ENCODE measurements around the gene TGFB2. TPM values are rescaled to one million over a fixed set of nuclear protein-coding genes. Genes with fewer than 3 reads are reported as not detected.

Gene TGFB2
- polyA plus RNA-seq, 1 donor, result 66.7 TPM

GRCh38 chr1:218332416-218332815, 12.7 kb upstream of the TGFB2 start:
- no peak for DNase-seq (ENCODE audit: low read depth)

- no peak for DNase-seq (ENCODE audit: low read depth)
Observed at GRCh38 chr1:218336328-218336727, 8.8 kb upstream of the TGFB2 start.

DNA sequence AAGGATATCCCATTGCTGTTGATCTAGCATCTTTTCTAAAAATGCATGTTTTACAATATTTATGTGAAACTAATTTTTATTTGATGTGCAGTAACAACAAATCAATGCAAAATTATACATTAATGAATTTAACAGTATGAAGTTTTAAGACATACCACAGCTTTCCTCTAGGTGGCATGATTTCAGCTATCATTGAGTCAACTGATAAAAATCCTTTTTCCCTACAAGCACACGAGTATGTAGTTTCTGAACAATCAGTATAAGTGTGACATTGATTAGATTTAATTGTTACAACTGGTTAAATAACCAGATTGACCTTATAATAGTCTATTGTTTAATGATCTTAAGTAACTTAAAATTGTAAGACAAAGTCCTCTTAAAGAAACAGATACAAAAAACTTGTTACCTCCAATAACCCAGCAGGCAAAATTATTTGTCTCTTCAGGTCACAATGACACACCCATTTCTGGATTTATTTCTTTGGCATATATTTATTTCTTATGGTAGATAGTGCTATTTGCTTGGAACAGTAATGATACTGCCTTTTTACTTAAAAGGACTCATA, 5.8 kb upstream of the TGFB2 start:
- DNase-seq (ENCODE audit: low read depth), result peak; percentile 40

GRCh38 chr1:218341325-218341724, 3.8 kb upstream of the TGFB2 start:
- no peak for DNase-seq (ENCODE audit: low read depth)

DNA sequence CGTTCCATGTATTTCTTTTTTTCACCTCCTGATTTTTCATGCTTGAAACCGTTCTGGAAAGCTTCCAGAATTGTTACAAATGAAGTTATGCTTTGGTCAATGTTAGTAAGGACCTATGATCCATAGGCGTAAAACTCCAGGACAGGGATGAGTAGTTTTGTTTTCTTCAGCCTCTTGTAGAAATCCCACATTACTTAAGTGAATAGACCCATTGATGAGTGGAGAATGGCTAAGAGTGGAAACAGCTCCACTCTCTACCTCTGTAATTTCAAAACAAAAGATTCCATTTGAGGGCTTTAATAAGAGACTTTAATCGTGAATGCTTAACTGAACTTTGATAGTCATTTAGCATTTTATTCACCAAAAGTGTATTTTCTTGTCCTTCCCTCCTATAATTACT, 3.0 kb upstream of the TGFB2 start:
- DNase-seq (ENCODE audit: low read depth), result no peak

DNA sequence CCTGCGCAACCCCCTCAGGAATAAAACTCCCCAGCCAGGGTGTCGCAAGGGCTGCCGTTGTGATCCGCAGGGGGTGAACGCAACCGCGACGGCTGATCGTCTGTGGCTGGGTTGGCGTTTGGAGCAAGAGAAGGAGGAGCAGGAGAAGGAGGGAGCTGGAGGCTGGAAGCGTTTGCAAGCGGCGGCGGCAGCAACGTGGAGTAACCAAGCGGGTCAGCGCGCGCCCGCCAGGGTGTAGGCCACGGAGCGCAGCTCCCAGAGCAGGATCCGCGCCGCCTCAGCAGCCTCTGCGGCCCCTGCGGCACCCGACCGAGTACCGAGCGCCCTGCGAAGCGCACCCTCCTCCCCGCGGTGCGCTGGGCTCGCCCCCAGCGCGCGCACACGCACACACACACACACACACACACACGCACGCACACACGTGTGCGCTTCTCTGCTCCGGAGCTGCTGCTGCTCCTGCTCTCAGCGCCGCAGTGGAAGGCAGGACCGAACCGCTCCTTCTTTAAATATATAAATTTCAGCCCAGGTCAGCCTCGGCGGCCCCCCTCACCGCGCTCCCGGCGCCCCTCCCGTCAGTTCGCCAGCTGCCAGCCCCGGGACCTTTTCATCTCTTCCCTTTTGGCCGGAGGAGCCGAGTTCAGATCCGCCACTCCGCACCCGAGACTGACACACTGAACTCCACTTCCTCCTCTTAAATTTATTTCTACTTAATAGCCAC, 696 bp downstream of the TGFB2 start:
- DNase-seq (ENCODE audit: low read depth), result no peak

DNA sequence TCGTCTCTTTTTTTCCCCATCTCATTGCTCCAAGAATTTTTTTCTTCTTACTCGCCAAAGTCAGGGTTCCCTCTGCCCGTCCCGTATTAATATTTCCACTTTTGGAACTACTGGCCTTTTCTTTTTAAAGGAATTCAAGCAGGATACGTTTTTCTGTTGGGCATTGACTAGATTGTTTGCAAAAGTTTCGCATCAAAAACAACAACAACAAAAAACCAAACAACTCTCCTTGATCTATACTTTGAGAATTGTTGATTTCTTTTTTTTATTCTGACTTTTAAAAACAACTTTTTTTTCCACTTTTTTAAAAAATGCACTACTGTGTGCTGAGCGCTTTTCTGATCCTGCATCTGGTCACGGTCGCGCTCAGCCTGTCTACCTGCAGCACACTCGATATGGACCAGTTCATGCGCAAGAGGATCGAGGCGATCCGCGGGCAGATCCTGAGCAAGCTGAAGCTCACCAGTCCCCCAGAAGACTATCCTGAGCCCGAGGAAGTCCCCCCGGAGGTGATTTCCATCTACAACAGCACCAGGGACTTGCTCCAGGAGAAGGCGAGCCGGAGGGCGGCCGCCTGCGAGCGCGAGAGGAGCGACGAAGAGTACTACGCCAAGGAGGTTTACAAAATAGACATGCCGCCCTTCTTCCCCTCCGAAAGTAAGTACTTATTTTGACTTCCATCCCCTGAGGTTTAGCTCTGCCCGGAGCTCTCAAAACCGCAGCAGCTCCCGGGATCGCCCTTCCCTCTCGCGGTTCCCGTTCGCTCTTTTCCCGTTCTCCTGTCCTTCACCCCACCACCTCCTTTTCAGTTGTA, 1.5 kb downstream of the TGFB2 start:
- no peak for DNase-seq (ENCODE audit: low read depth)

GRCh38 chr1:218347336-218347722, 2.2 kb downstream of the TGFB2 start:
- DNase-seq (ENCODE audit: low read depth), result no peak

DNA sequence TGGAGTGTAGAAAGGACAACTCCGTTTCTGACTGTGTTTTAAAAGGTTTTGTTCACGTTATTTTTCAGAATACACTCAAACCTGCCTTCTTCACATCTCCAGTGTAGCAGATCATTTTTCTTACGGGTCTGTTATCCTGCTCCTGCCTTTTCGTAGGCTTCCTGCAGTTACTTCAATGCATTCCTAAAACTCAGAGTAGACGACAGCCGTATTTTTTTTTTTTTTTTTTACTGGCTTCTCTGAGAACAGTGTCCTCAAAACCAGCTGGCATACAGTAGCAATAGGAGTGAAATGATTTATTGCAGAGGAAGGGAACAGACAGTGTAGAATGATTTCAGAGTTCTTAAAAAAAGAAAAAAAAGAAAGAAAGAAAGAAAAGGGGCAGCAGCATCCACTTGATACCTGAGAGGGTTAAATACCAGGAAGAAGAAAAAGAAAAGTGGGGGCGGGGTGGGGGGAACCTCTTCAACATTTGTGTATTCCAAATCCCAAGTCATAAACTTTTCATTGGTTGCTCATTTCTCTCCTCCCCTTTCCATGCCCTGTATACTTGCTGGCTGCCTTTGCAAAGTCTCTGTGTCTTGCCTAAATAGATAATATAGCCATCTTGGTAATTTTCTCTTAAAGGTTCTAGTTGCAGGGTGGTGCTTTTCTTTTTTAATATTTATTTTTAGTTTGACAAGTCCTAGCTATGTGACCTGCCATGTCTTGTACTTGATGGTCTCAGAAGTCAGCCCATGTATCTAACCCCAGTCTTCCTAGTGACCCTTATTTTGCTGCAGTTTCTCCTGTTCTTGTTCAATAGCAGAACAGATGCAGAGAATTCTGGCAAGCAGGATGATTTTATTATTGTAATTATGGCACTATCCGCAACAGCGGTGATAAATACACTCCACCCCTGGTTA, 2.8 kb downstream of the TGFB2 start:
- no peak for DNase-seq (ENCODE audit: low read depth)

DNA sequence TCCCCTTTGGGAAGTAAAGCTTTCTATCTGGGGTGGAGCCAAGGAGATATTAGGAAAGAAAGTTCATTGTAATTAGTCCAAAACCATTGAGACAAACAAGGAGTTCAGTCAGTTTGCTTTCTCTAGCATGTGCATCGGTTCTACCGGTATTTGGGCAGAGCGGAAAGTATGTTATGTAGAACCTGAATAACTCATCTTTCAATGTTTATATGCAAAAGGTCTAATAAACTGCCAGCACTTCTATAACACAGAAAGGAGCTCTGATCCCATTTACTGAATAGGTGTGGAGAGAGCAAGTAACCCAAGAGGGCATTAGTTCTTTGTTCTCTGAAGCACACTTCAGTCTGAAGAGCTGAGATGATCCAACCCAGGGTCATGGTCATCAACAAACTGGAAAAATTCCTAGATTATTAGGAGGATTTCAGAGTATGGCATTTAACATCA, 3.5 kb downstream of the TGFB2 start:
- DNase-seq (ENCODE audit: low read depth), result no peak

GRCh38 chr1:218349348-218350034, 4.4 kb downstream of the TGFB2 start:
- DNase-seq (ENCODE audit: low read depth), result no peak

DNA sequence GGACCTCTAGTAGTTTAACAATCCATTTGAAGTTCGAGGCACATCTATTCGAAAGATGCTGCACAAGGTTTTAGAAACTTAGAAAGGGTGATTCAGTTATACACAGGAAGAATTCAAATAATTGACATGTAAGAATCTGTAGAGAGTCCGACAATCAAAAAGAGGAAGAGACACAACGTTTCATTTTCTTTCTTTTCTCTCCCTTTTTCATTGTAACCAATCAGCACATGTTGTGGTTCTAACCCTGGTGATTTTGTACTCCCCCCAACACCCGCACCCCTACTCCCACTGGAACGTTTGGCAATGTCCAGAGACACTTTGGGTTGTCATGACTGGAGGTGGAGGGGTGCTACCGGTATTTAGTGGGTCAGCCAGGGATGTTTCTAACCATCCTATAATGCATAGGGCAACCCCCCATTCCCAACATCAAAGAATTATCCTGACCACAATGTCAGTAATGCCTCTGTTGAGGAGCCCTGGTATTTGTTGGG, 4.9 kb downstream of the TGFB2 start:
- no peak for DNase-seq (ENCODE audit: low read depth)

DNA sequence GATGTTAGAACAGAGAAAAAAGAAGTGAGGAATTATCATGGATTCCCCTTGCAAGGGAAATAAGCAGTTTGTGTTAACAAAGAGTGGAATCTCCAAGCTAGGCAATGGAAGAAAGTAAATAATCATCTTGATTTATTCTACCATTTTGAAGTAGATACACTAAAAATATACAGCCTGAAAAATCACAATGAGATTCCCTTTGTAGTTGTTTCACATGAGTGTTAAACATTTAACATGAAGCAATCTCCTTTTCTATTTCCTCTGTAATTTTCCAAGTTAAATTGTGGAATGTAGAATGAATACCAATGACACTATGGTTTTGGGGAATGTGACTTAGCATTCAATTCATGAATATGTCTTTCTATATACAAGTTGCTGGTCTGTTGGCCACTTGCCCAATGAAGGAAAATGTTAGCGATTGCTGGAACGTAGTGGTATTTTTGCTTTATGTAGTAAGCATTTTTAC, 5.7 kb downstream of the TGFB2 start:
- DNase-seq (ENCODE audit: low read depth), result no peak

DNA sequence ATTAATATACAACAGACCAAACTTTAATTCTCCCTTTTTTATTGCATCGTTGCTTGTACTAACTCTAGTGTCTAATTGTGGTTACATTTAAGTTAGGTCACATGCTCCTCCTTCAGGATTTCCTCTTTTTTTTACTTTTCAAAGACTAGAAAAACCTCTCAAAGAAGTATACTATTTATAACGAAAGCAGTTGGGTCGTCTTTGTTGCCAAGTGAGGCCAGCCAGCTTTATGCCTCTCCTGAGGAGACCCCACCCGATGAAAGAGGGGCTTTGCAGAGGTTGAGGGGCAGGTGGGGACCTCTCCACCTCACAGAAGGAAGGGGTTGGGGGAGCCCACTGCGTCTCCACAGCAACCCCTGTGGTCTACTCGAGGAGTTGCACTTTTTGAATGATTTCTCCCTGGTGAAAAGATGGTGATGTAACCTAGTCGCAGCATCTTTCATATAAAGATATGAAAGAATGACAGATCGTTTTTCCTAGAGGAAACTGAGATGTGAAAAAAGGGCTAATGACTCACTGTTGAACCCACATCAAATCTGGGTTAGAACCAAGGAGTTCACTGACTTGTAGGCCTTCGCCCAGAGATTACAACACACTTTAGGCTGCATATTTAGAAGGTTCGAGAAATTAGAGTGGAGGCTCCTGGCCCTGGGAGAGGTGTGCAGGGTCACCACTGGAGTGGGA, 6.4 kb downstream of the TGFB2 start:
- DNase-seq (ENCODE audit: low read depth), result no peak

DNA sequence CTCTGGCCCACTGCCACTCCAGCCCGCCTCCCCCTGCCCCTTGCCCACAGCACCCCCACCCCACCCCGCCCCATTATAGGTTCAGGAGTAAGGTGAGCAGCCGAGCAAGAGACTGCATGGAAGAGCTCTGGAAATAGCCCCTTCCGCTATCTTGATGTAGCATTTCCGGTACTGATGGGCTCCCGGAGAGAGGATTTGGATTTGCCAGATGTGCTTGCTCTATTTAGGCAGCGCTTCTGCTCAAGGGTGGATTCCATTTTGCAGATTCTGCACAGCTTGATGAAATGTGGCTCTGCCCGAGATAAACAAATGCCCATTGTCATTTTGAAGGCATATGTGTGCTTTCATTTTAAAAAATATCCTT, 6.9 kb downstream of the TGFB2 start:
- no peak for DNase-seq (ENCODE audit: low read depth)

- no peak for DNase-seq (ENCODE audit: low read depth)
Observed at GRCh38 chr1:218353656-218354055, 8.5 kb downstream of the TGFB2 start.

GRCh38 chr1:218355278-218355677, 10.1 kb downstream of the TGFB2 start:
- no peak for DNase-seq (ENCODE audit: low read depth)

- DNase-seq (ENCODE audit: low read depth), result no peak
Observed at GRCh38 chr1:218357211-218357892, 12.2 kb downstream of the TGFB2 start.

DNA sequence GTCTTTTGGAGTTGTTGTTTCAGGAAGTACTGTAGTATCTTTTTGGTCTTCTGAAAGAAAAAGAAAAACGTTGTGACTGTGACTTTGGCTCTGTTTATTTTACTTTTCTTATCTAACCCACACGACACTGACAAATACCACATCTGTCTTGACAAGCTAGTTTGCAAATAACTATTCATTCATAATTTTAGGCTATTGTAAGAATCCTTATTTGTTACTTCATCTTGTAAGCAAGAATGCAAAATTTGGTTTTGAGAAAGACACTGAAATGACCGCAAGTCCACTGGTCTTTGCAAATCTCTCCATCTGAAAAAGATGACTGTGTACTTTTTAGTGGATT, 12.7 kb downstream of the TGFB2 start:
- DNase-seq (ENCODE audit: low read depth), result no peak

All from forelimb muscle (tissue), 1 donor.